ENCODE measurements around the gene GPR132. TPM values are rescaled to one million over a fixed set of nuclear protein-coding genes. Genes with fewer than 3 reads are reported as not detected.

Gene GPR132
- total RNA-seq, 6 experiments from 2014 or later: 0.05 to 0.14 TPM; not detected in 4

DNA sequence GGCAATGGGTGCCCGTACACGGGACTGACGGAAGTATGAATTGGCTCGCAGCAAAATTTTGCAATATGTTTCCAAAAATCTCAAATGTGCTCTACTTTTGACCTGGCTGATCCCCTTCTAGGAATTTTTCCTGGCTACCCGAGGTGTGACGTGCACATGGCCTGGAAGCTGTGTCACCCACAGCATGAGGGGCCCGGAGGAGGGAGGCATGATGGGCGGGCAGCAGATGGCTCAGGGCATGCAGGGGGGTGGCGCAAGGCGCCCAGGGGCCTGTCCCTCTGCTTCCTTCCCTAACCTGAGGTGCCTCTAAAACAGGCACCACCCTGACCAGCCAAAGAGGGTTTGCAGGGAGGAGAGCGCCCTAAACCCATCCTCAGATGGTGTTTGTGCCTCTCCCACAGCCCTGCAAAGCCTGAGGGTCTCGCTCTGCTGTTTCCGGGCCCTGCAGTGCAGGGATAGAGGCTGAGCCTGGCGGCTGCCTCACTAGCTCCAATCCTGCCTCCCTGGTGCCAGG lies 6.7 kb downstream of the GPR132 start:
- Mint-ChIP-seq H3K27me3 (ENCODE audit: insufficient read depth) (peaks cover 5% of the 10 kb centered on the region), H3K9me3 (no peaks in the 10 kb centered on the region), H3K4me3 (no peak overlapping the region), H3K27ac (no peak overlapping the region), H3K36me3 (ENCODE audit: low read depth) (no peaks in the 10 kb centered on the region), H3K4me1 (ENCODE audit: low read depth) (no peaks in the 10 kb centered on the region)
- TF ChIP-seq, protein P1, sequence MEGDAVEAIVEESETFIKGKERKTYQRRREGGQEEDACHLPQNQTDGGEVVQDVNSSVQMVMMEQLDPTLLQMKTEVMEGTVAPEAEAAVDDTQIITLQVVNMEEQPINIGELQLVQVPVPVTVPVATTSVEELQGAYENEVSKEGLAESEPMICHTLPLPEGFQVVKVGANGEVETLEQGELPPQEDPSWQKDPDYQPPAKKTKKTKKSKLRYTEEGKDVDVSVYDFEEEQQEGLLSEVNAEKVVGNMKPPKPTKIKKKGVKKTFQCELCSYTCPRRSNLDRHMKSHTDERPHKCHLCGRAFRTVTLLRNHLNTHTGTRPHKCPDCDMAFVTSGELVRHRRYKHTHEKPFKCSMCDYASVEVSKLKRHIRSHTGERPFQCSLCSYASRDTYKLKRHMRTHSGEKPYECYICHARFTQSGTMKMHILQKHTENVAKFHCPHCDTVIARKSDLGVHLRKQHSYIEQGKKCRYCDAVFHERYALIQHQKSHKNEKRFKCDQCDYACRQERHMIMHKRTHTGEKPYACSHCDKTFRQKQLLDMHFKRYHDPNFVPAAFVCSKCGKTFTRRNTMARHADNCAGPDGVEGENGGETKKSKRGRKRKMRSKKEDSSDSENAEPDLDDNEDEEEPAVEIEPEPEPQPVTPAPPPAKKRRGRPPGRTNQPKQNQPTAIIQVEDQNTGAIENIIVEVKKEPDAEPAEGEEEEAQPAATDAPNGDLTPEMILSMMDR (IDR thresholded peaks at IDR 0.05): no peak
- DNase-seq: no peak

- TF ChIP-seq, protein P1 (IDR thresholded peaks at IDR 0.05): no peak
- no peak for DNase-seq
- H3K9me3 Mint-ChIP-seq: no peaks in the 10 kb centered on the region
- H3K4me3 Mint-ChIP-seq: no peak overlapping the region
- peaks cover 9% of the 10 kb centered on the region for H3K27me3 Mint-ChIP-seq (ENCODE audit: insufficient read depth)
- no peak overlapping the region for H3K27ac Mint-ChIP-seq
- H3K4me1 Mint-ChIP-seq (ENCODE audit: low read depth): peaks cover 8% of the 10 kb centered on the region
- H3K36me3 Mint-ChIP-seq (ENCODE audit: low read depth): no peaks in the 10 kb centered on the region
Observed at GRCh38 chr14:105056303-105056831, 8.9 kb downstream of the GPR132 start.

DNA sequence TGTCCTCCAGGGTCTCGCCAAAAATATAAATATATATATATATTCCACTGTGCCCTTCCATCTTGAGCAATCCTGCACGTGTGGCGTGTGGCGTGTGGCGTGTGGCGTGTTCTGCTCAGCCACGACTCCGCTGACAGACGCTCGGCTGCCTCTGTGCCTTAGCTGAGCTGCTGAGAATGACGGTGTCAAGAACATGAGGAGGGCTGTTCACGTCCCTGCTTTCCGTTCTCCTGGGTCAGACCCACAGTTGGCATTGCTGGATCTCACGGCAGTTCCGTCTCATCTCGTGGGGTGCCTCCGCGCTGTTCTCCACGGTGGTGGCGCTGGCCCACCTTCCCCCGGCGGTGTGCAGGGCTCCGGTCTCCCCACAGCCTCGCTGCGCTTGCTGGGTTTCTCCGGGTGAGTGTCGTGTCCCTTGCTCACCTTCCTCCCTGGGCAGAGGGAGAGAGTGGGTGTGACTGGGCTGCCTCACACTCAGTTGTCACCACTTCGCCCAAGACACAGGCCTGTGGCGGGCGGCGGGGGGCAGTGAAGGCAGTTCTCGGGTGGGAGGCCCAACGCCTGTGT lies 9.4 kb downstream of the GPR132 start:
- Mint-ChIP-seq H3K27me3 (ENCODE audit: insufficient read depth) (peaks cover 10% of the 10 kb centered on the region), H3K36me3 (ENCODE audit: low read depth) (no peaks in the 10 kb centered on the region), H3K27ac (no peak overlapping the region), H3K4me3 (no peak overlapping the region), H3K4me1 (ENCODE audit: low read depth) (peaks cover 8% of the 10 kb centered on the region), H3K9me3 (no peaks in the 10 kb centered on the region)
- DNase-seq: no peak
- TF ChIP-seq, protein P1 (IDR thresholded peaks at IDR 0.05): no peak

- H3K4me1 Mint-ChIP-seq (ENCODE audit: low read depth): peaks cover 8% of the 10 kb centered on the region
- H3K27me3 Mint-ChIP-seq (ENCODE audit: insufficient read depth): peaks cover 10% of the 10 kb centered on the region
- no peaks in the 10 kb centered on the region for H3K9me3 Mint-ChIP-seq
- TF ChIP-seq, protein P1 (IDR thresholded peaks at IDR 0.05): no peak
- H3K4me3 Mint-ChIP-seq: no peak overlapping the region
- no peak for DNase-seq
- no peak overlapping the region for H3K27ac Mint-ChIP-seq
- no peaks in the 10 kb centered on the region for H3K36me3 Mint-ChIP-seq (ENCODE audit: low read depth)
Observed at GRCh38 chr14:105055334-105055733, 9.9 kb downstream of the GPR132 start.

GRCh38 chr14:105053996-105054395 lies 11.2 kb downstream of the GPR132 start:
- Mint-ChIP-seq H3K36me3 (ENCODE audit: low read depth) (no peaks in the 10 kb centered on the region), H3K9me3 (no peaks in the 10 kb centered on the region), H3K27me3 (ENCODE audit: insufficient read depth) (peaks cover 7% of the 10 kb centered on the region), H3K4me1 (ENCODE audit: low read depth) (peaks cover 8% of the 10 kb centered on the region), H3K27ac (no peak overlapping the region), H3K4me3 (no peak overlapping the region)
- TF ChIP-seq, protein P1 (IDR thresholded peaks at IDR 0.05): no peak
- DNase-seq: no peak

Measured in HFFc6 (cell line).